ENCODE measurements around the gene SUMO1. TPM values are rescaled to one million over a fixed set of nuclear protein-coding genes. Genes with fewer than 3 reads are reported as not detected.

Gene SUMO1
- total and polyA plus RNA-seq, 2 of the 4 experiments (the other 2 are of a cell fraction): 72.3 to 90.0 TPM

DNA sequence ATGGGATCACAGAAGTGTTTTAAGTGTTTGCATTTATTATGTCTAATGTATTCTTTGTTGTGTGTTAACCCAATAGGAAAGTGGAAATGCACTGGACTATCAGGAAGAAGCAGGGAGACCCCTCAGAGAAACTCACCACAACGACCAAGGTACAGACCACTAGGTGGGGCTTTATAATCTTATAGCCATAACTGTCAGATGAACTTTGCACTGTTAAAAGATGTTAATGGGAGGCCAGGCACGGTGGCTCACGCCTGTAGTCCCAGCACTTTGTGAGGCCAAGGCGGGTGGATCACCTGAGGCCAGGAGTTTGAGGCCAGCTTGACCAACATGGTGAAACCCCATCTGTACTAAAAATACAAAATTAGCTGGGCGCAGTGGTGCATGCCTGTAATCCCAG, 73.2 kb downstream of the SUMO1 start:
- H3K36me3 ChIP-seq (ENCODE audit: control insufficient read depth, insufficient read depth, low read length): no peaks in the 10 kb centered on the region
- no peak overlapping the region for H2BK20ac ChIP-seq (ENCODE audit: low read depth, low read length)
- ChIA-PET POLR2A (ENCODE audit: unreplicated experiment) (no interaction called here), CTCF (no interaction called here)
- H3K9me3 ChIP-seq (ENCODE audit: control insufficient read depth, insufficient read depth, low read length): no peaks in the 10 kb centered on the region
- intact Hi-C loops (cut with micrococcal nuclease) (no loop called here), dilution Hi-C loops (cut with HindIII; ENCODE audit: low sequenced_read_pairs, unreplicated experiment) (no loop called here), in situ Hi-C loops (cut with MboI; ENCODE audit: low sequenced_read_pairs) (loop anchor here (10.0 kb wide), 1 partner anchor 370 kb away; no protein-coding TSS in a partner anchor)
- H3K9me1 ChIP-seq (ENCODE audit: insufficient read depth, low read length): peaks cover 6% of the 10 kb centered on the region
- no peak overlapping the region for H3K4me3 ChIP-seq (ENCODE audit: insufficient read depth, low read depth, low read length)
- H3K23ac ChIP-seq (ENCODE audit: low read depth, low read length): no peak overlapping the region
- H2AFZ ChIP-seq (replicated peaks; ENCODE audit: low read length, poor library complexity): no peak overlapping the region
- H4K8ac ChIP-seq (ENCODE audit: low read depth in 2 of 2, low read length in 2 of 2): no peak overlapping the region
- H3K14ac ChIP-seq (replicated peaks; ENCODE audit: low read depth, low read length): no peak overlapping the region
- WGBS, 2 experiments (ENCODE audit: extremely low coverage in 2 of 2, insufficient read length in 1 of 2): no CpG with 5 or more reads among the region's 5 CpGs
- H2BK15ac ChIP-seq (ENCODE audit: low read depth, low read length): no peak overlapping the region
- no peaks in the 10 kb centered on the region for H3K79me1 ChIP-seq (ENCODE audit: low read depth in 1 of 2, low read length in 2 of 2)
- H3K4me2 ChIP-seq (ENCODE audit: low read depth, low read length): no peak overlapping the region
- BruUV-seq (replicated peaks): no TSS peak
- H3K9ac ChIP-seq (ENCODE audit: low read depth, low read length): no peak overlapping the region
- no peaks in the 10 kb centered on the region for H4K20me1 ChIP-seq (ENCODE audit: insufficient read depth, low read length)
- DNase-seq (no peak), ATAC-seq (ENCODE audit: low read depth) (no peak)
- H3K4me1 ChIP-seq (ENCODE audit: control insufficient read depth, insufficient read depth, low read length): peaks cover 15% of the 10 kb centered on the region
- no peak overlapping the region for H2BK5ac ChIP-seq (ENCODE audit: low read depth, low read length, poor library complexity, severe bottlenecking)
- no peak overlapping the region for H3K4ac ChIP-seq (ENCODE audit: low read depth, low read length)
- H2AK5ac ChIP-seq (ENCODE audit: low read depth, low read length): no peak overlapping the region
- H3K56ac ChIP-seq (ENCODE audit: extremely low read depth, insufficient read depth, low read length): no peak overlapping the region
- H4K5ac ChIP-seq (ENCODE audit: low read depth, low read length): no peak overlapping the region
- TF ChIP-seq NFE2L2 (IDR thresholded peaks at IDR 0.05; ENCODE audit: low read depth, low read length) (no peak), MXI1 (IDR thresholded peaks at IDR 0.05; ENCODE audit: borderline replicate concordance, low read depth, low read length) (no peak), CTCF (conservative IDR thresholded peaks at IDR 0.05; ENCODE audit: low read depth, low read length) (no peak), MAFK (IDR thresholded peaks at IDR 0.05; ENCODE audit: low read depth, low read length) (no peak), RAD21 (IDR thresholded peaks at IDR 0.05; ENCODE audit: low read length) (no peak), POLR2A (IDR thresholded peaks at IDR 0.05; ENCODE audit: low read depth, low read length) (no peak), MAZ (IDR thresholded peaks at IDR 0.05; ENCODE audit: borderline replicate concordance, low read depth, low read length) (no peak), BHLHE40 (IDR thresholded peaks at IDR 0.05; ENCODE audit: low read depth, low read length) (no peak), SMC3 (IDR thresholded peaks at IDR 0.05; ENCODE audit: low read depth, low read length) (no peak), RFX5 (IDR thresholded peaks at IDR 0.05; ENCODE audit: low read depth, low read length) (no peak)
- TF ChIP-seq, protein P1, sequence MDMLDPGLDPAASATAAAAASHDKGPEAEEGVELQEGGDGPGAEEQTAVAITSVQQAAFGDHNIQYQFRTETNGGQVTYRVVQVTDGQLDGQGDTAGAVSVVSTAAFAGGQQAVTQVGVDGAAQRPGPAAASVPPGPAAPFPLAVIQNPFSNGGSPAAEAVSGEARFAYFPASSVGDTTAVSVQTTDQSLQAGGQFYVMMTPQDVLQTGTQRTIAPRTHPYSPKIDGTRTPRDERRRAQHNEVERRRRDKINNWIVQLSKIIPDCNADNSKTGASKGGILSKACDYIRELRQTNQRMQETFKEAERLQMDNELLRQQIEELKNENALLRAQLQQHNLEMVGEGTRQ (IDR thresholded peaks at IDR 0.05; ENCODE audit: low read depth, low read length): no peak
- TF ChIP-seq, protein P2, sequence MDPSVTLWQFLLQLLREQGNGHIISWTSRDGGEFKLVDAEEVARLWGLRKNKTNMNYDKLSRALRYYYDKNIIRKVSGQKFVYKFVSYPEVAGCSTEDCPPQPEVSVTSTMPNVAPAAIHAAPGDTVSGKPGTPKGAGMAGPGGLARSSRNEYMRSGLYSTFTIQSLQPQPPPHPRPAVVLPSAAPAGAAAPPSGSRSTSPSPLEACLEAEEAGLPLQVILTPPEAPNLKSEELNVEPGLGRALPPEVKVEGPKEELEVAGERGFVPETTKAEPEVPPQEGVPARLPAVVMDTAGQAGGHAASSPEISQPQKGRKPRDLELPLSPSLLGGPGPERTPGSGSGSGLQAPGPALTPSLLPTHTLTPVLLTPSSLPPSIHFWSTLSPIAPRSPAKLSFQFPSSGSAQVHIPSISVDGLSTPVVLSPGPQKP (IDR thresholded peaks at IDR 0.05; ENCODE audit: borderline replicate concordance, low read depth, low read length): no peak
- no peak overlapping the region for H4K91ac ChIP-seq (ENCODE audit: insufficient read depth, low read depth, low read length)
- H3K27me3 ChIP-seq (ENCODE audit: control insufficient read depth, insufficient read depth, low read length): no peaks in the 10 kb centered on the region
- no peak overlapping the region for H3K18ac ChIP-seq (ENCODE audit: low read depth, low read length)
- H3K27ac ChIP-seq (ENCODE audit: insufficient read depth, low read length): no peak overlapping the region
- no peak overlapping the region for H2BK120ac ChIP-seq (ENCODE audit: low read depth, low read length)
- H2AK9ac ChIP-seq (replicated peaks; ENCODE audit: low read depth, low read length, poor library complexity): no peak overlapping the region

Measured in IMR-90 (cell line).